ENCODE results near the gene AKT1. TPM values are rescaled to one million over a fixed set of nuclear protein-coding genes. Genes with fewer than 3 reads are reported as not detected.

Gene AKT1
- total and polyA plus RNA-seq, 2 of the 13 experiments (the other 11 are each of a cell fraction or from before 2014, with no cell fraction given) = 96.2 to 116 TPM

DNA sequence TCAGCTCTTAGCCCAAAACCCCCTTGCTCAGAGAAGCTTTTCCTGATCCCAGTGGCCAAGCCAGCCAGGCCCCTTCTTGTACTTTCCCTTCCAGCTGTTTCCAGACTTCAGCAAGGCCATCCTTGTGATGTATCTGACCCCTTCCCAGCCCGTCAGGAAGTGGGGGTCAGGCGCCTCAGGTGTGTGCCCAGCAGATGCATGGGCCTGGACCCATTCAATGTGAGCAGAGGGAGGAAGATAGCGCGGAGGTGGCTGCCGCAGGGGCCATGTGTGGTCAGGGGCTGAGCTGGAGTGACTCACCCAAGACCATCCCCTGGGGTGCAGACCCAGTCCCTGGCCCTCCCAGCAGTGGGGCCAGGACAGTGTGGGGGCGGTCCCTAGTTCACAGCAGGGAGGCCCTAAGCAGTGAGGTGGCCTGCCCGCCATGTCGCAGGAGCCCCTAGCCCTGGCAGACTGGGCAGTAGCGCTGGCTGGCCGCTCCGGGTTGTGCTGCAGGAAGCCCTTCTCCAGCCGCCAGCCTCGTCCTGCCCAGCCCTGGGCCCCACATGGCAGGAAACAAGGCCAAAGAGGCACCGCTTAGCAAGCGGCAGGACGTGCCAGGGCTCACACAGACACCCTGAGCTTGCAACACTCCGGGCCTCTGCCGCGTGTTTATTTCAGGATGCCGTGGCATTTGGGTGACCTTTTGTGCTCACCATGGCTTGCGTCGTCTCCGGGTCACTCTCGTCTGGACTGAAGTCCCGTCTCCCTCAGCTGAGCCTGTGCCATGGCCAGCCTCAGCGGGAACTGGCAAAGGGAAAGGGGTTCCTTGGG lies 59.5 kb downstream of the AKT1 start (continued):
- TF ChIP-seq, protein P1, sequence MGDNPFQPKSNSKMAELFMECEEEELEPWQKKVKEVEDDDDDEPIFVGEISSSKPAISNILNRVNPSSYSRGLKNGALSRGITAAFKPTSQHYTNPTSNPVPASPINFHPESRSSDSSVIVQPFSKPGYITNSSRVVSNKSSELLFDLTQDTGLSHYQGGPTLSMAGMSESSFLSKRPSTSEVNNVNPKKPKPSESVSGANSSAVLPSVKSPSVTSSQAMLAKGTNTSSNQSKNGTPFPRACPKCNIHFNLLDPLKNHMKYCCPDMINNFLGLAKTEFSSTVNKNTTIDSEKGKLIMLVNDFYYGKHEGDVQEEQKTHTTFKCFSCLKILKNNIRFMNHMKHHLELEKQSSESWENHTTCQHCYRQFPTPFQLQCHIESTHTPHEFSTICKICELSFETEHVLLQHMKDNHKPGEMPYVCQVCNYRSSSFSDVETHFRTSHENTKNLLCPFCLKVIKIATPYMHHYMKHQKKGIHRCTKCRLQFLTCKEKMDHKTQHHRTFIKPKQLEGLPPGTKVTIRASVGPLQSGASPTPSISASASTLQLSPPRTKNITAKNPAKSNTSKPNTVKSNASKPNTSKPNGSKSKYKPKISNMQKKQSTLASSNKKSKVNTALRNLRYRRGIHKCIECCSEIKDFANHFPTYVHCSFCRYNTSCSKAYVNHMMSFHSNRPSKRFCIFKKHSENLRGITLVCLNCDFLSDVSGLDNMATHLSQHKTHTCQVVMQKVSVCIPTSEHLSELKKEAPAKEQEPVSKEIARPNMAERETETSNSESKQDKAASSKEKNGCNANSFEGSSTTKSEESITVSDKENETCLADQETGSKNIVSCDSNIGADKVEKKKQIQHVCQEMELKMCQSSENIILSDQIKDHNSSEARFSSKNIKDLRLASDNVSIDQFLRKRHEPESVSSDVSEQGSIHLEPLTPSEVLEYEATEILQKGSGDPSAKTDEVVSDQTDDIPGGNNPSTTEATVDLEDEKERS (CRISPR knock-in tag; IDR thresholded peaks at IDR 0.05) = 0 out of 2 replicates have a peak, but pooled peaks have one; percentile 60
- TF ChIP-seq HNF4A (CRISPR knock-in tag; IDR thresholded peaks at IDR 0.05) = peak; percentile 77
- TF ChIP-seq, protein P2, sequence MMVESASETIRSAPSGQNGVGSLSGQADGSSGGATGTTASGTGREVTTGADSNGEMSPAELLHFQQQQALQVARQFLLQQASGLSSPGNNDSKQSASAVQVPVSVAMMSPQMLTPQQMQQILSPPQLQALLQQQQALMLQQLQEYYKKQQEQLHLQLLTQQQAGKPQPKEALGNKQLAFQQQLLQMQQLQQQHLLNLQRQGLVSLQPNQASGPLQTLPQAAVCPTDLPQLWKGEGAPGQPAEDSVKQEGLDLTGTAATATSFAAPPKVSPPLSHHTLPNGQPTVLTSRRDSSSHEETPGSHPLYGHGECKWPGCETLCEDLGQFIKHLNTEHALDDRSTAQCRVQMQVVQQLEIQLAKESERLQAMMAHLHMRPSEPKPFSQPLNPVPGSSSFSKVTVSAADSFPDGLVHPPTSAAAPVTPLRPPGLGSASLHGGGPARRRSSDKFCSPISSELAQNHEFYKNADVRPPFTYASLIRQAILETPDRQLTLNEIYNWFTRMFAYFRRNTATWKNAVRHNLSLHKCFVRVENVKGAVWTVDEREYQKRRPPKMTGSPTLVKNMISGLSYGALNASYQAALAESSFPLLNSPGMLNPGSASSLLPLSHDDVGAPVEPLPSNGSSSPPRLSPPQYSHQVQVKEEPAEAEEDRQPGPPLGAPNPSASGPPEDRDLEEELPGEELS (CRISPR knock-in tag; IDR thresholded peaks at IDR 0.05) = peak; percentile 93
- TF ChIP-seq ZMYM2 (CRISPR knock-in tag; IDR thresholded peaks at IDR 0.05) = peak; percentile 85
- peak; percentile 55; the same call in 1 of the 2 replicates for TF ChIP-seq ZNF790 (CRISPR knock-in tag; IDR thresholded peaks at IDR 0.05; ENCODE audit: borderline replicate concordance)
- TF ChIP-seq, protein P3, sequence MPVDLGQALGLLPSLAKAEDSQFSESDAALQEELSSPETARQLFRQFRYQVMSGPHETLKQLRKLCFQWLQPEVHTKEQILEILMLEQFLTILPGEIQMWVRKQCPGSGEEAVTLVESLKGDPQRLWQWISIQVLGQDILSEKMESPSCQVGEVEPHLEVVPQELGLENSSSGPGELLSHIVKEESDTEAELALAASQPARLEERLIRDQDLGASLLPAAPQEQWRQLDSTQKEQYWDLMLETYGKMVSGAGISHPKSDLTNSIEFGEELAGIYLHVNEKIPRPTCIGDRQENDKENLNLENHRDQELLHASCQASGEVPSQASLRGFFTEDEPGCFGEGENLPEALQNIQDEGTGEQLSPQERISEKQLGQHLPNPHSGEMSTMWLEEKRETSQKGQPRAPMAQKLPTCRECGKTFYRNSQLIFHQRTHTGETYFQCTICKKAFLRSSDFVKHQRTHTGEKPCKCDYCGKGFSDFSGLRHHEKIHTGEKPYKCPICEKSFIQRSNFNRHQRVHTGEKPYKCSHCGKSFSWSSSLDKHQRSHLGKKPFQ (CRISPR knock-in tag; IDR thresholded peaks at IDR 0.05; ENCODE audit: insufficient replicate concordance) = no peak
- TF ChIP-seq CCDC6 (CRISPR knock-in tag; IDR thresholded peaks at IDR 0.05) = no peak
- TF ChIP-seq ZMAT3 (CRISPR knock-in tag; conservative IDR thresholded peaks at IDR 0.05) = peak; percentile 90; the same call in 1 of the 2 replicates
- no peak for TF ChIP-seq ZBTB8A (CRISPR knock-in tag; IDR thresholded peaks at IDR 0.05; ENCODE audit: borderline replicate concordance, low read depth)
- no peak for TF ChIP-seq EEA1 (CRISPR knock-in tag; IDR thresholded peaks at IDR 0.05; ENCODE audit: borderline replicate concordance)
- TF ChIP-seq GATAD1 (CRISPR knock-in tag; IDR thresholded peaks at IDR 0.05) = peak; percentile 68; the same call in 1 of the 2 replicates
- TF ChIP-seq THAP11 (CRISPR knock-in tag; IDR thresholded peaks at IDR 0.05) = peak; percentile 42
- no peak for TF ChIP-seq ZNF780A (CRISPR knock-in tag; IDR thresholded peaks at IDR 0.05)
- TF ChIP-seq MTA3 (CRISPR knock-in tag; IDR thresholded peaks at IDR 0.05) = no peak
- TF ChIP-seq, protein P4, sequence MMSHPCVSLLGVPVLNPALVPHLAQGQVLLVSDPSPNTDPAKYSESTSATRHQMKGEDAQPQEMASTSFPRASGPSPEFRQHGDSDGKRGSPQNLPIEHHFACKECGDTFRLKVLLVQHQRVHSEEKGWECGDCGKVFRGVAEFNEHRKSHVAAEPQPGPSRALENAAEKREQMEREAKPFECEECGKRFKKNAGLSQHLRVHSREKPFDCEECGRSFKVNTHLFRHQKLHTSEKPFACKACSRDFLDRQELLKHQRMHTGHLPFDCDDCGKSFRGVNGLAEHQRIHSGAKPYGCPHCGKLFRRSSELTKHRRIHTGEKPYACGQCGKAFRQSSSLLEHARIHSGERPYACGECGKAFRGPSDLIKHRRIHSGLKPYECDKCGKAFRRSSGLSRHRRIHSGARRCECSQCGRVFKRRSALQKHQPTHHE (CRISPR knock-in tag; IDR thresholded peaks at IDR 0.05; ENCODE audit: borderline replicate concordance) = no peak
- TF ChIP-seq, protein P5, sequence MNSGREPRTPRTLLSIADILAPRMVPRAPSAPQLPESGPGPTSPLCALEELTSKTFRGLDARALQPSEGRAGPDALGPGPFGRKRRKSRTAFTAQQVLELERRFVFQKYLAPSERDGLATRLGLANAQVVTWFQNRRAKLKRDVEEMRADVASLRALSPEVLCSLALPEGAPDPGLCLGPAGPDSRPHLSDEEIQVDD (CRISPR knock-in tag; IDR thresholded peaks at IDR 0.05; ENCODE audit: borderline replicate concordance) = no peak; the same call in 1 of the 2 replicates
- TF ChIP-seq, protein P6, sequence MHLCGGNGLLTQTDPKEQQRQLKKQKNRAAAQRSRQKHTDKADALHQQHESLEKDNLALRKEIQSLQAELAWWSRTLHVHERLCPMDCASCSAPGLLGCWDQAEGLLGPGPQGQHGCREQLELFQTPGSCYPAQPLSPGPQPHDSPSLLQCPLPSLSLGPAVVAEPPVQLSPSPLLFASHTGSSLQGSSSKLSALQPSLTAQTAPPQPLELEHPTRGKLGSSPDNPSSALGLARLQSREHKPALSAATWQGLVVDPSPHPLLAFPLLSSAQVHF (CRISPR knock-in tag; IDR thresholded peaks at IDR 0.05) = no peak; the same call in 1 of the 2 replicates
- TF ChIP-seq ZNF337 (CRISPR knock-in tag; IDR thresholded peaks at IDR 0.05; ENCODE audit: borderline replicate concordance, low read depth) = peak; percentile 88; the same call in 1 of the 2 replicates
- TF ChIP-seq CBX1 (IDR thresholded peaks at IDR 0.05; ENCODE audit: low read depth) = peak; percentile 65
